ENCODE data around the gene AGR2. TPM values are rescaled to one million over a fixed set of nuclear protein-coding genes. Genes with fewer than 3 reads are reported as not detected.
"Not testable (repeated sequence)": the region's sequence is repeated elsewhere in the genome, so short reads cannot be mapped to it uniquely, and the experiment has no call there.

The AGR2 gene
- 1 to 10 TPM; 1.6 to 3.3 TPM for polyA plus RNA-seq

- Histone ChIP-seq H3K27ac (ENCODE audit: low read depth in 2 of 2, low read length in 1 of 2) (peak within 1 kb of the TSS; percentile 14 to 29), H3K9me3 (ENCODE audit: control insufficient read depth in 2 of 2, insufficient read depth in 1 of 2, low read depth in 1 of 2, low read length in 1 of 2) (no peaks in the 10 kb centered on the region), H3K27me3 (ENCODE audit: control insufficient read depth in 1 of 2, insufficient read depth in 2 of 2, low read length in 2 of 2) (no peaks in the 10 kb centered on the region), H3K36me3 (ENCODE audit: control insufficient read depth in 2 of 2, insufficient read depth in 2 of 2, low read length in 1 of 2) (no peaks in the 10 kb centered on the region), H3K4me3 (ENCODE audit: low read depth in 1 of 2, low read length in 2 of 2) (peak within 1 kb of the TSS in 1 of 2 donors; percentile 2), H3K4me1 (ENCODE audit: control insufficient read depth in 2 of 2, insufficient read depth in 2 of 2, low read length in 1 of 2) (no peaks in the 10 kb centered on the region)
- WGBS, 2 donors: 46 to 57% methylated on average over 13 of the region's 13 CpGs
These were observed at the start of gene AGR2 for GRCh38 chr7:16804674-16805439. AGR2 (minus strand) TSS chr7:16804999; CDS start chr7:16801796, 3,203 bp downstream.

GRCh38 chr7:16853189-16853588 lies 48.4 kb upstream of the AGR2 start:
- not testable (repeated sequence) for H3K9me3 ChIP-seq (ENCODE audit: control insufficient read depth in 2 of 2, insufficient read depth in 1 of 2, low read depth in 1 of 2, low read length in 1 of 2); H3K27me3 ChIP-seq (ENCODE audit: control insufficient read depth in 1 of 2, insufficient read depth in 2 of 2, low read length in 2 of 2); H3K4me1 ChIP-seq (ENCODE audit: control insufficient read depth in 2 of 2, insufficient read depth in 2 of 2, low read length in 1 of 2); H3K27ac ChIP-seq (ENCODE audit: low read depth in 2 of 2, low read length in 1 of 2); H3K4me3 ChIP-seq (ENCODE audit: low read depth in 1 of 2, low read length in 2 of 2); H3K36me3 ChIP-seq (ENCODE audit: control insufficient read depth in 2 of 2, insufficient read depth in 2 of 2, low read length in 1 of 2)
- WGBS, 2 donors: 95 to 99% methylated on average over 11 of the region's 11 CpGs

GRCh38 chr7:16851829-16852228 lies 47.0 kb upstream of the AGR2 start:
- Histone ChIP-seq H3K9me3 (ENCODE audit: control insufficient read depth in 2 of 2, insufficient read depth in 1 of 2, low read depth in 1 of 2, low read length in 1 of 2) (no peaks in the 10 kb centered on the region), H3K27me3 (ENCODE audit: control insufficient read depth in 1 of 2, insufficient read depth in 2 of 2, low read length in 2 of 2) (no peaks in the 10 kb centered on the region), H3K27ac (ENCODE audit: low read depth in 2 of 2, low read length in 1 of 2) (no peak overlapping the region), H3K4me3 (ENCODE audit: low read depth in 1 of 2, low read length in 2 of 2) (no peak overlapping the region), H3K4me1 (ENCODE audit: control insufficient read depth in 2 of 2, insufficient read depth in 2 of 2, low read length in 1 of 2) (no peaks in the 10 kb centered on the region), H3K36me3 (ENCODE audit: control insufficient read depth in 2 of 2, insufficient read depth in 2 of 2, low read length in 1 of 2) (no peaks in the 10 kb centered on the region)
- 44 to 46% methylated on average over 2 of the region's 2 CpGs for WGBS, 2 donors

GRCh38 chr7:16850614-16851466 lies 46.0 kb upstream of the AGR2 start:
- no peaks in the 10 kb centered on the region for H3K9me3 ChIP-seq (ENCODE audit: control insufficient read depth in 2 of 2, insufficient read depth in 1 of 2, low read depth in 1 of 2, low read length in 1 of 2)
- 82 to 89% methylated on average over 44 of the region's 44 CpGs for WGBS, 2 donors
- no peaks in the 10 kb centered on the region for H3K27me3 ChIP-seq (ENCODE audit: control insufficient read depth in 1 of 2, insufficient read depth in 2 of 2, low read length in 2 of 2)
- H3K4me3 ChIP-seq (ENCODE audit: low read depth in 1 of 2, low read length in 2 of 2): no peak overlapping the region
- H3K27ac ChIP-seq (ENCODE audit: low read depth in 2 of 2, low read length in 1 of 2): no peak overlapping the region
- H3K4me1 ChIP-seq (ENCODE audit: control insufficient read depth in 2 of 2, insufficient read depth in 2 of 2, low read length in 1 of 2): no peaks in the 10 kb centered on the region
- no peaks in the 10 kb centered on the region for H3K36me3 ChIP-seq (ENCODE audit: control insufficient read depth in 2 of 2, insufficient read depth in 2 of 2, low read length in 1 of 2)

- Histone ChIP-seq H3K27me3 (ENCODE audit: control insufficient read depth in 1 of 2, insufficient read depth in 2 of 2, low read length in 2 of 2) (no peaks in the 10 kb centered on the region), H3K27ac (ENCODE audit: low read depth in 2 of 2, low read length in 1 of 2) (no peak overlapping the region), H3K4me1 (ENCODE audit: control insufficient read depth in 2 of 2, insufficient read depth in 2 of 2, low read length in 1 of 2) (no peaks in the 10 kb centered on the region), H3K36me3 (ENCODE audit: control insufficient read depth in 2 of 2, insufficient read depth in 2 of 2, low read length in 1 of 2) (no peaks in the 10 kb centered on the region), H3K9me3 (ENCODE audit: control insufficient read depth in 2 of 2, insufficient read depth in 1 of 2, low read depth in 1 of 2, low read length in 1 of 2) (no peaks in the 10 kb centered on the region), H3K4me3 (ENCODE audit: low read depth in 1 of 2, low read length in 2 of 2) (no peak overlapping the region)
- 84 to 90% methylated on average over 12 of the region's 12 CpGs for WGBS, 2 donors
These were observed 44.7 kb upstream of the AGR2 start for GRCh38 chr7:16849296-16850148.

GRCh38 chr7:16847381-16847860 lies 42.6 kb upstream of the AGR2 start:
- no peak overlapping the region for H3K27ac ChIP-seq (ENCODE audit: low read depth in 2 of 2, low read length in 1 of 2)
- no peak overlapping the region for H3K4me3 ChIP-seq (ENCODE audit: low read depth in 1 of 2, low read length in 2 of 2)
- WGBS, 2 donors: 51 to 59% methylated on average over 6 of the region's 6 CpGs
- H3K9me3 ChIP-seq (ENCODE audit: control insufficient read depth in 2 of 2, insufficient read depth in 1 of 2, low read depth in 1 of 2, low read length in 1 of 2): no peaks in the 10 kb centered on the region
- H3K36me3 ChIP-seq (ENCODE audit: control insufficient read depth in 2 of 2, insufficient read depth in 2 of 2, low read length in 1 of 2): no peaks in the 10 kb centered on the region
- no peaks in the 10 kb centered on the region for H3K27me3 ChIP-seq (ENCODE audit: control insufficient read depth in 1 of 2, insufficient read depth in 2 of 2, low read length in 2 of 2)
- H3K4me1 ChIP-seq (ENCODE audit: control insufficient read depth in 2 of 2, insufficient read depth in 2 of 2, low read length in 1 of 2): no peaks in the 10 kb centered on the region

GRCh38 chr7:16846601-16847165 lies 41.9 kb upstream of the AGR2 start:
- no peak overlapping the region for H3K4me3 ChIP-seq (ENCODE audit: low read depth in 1 of 2, low read length in 2 of 2)
- no peaks in the 10 kb centered on the region for H3K9me3 ChIP-seq (ENCODE audit: control insufficient read depth in 2 of 2, insufficient read depth in 1 of 2, low read depth in 1 of 2, low read length in 1 of 2)
- H3K36me3 ChIP-seq (ENCODE audit: control insufficient read depth in 2 of 2, insufficient read depth in 2 of 2, low read length in 1 of 2): no peaks in the 10 kb centered on the region
- no peaks in the 10 kb centered on the region for H3K4me1 ChIP-seq (ENCODE audit: control insufficient read depth in 2 of 2, insufficient read depth in 2 of 2, low read length in 1 of 2)
- H3K27ac ChIP-seq (ENCODE audit: low read depth in 2 of 2, low read length in 1 of 2): no peak overlapping the region
- 33 to 51% methylated on average over 2 of the region's 2 CpGs for WGBS, 2 donors
- H3K27me3 ChIP-seq (ENCODE audit: control insufficient read depth in 1 of 2, insufficient read depth in 2 of 2, low read length in 2 of 2): no peaks in the 10 kb centered on the region

GRCh38 chr7:16845746-16846145 lies 40.9 kb upstream of the AGR2 start:
- Histone ChIP-seq H3K4me3 (ENCODE audit: low read depth in 1 of 2, low read length in 2 of 2) (no peak overlapping the region), H3K9me3 (ENCODE audit: control insufficient read depth in 2 of 2, insufficient read depth in 1 of 2, low read depth in 1 of 2, low read length in 1 of 2) (no peaks in the 10 kb centered on the region), H3K4me1 (ENCODE audit: control insufficient read depth in 2 of 2, insufficient read depth in 2 of 2, low read length in 1 of 2) (no peaks in the 10 kb centered on the region), H3K36me3 (ENCODE audit: control insufficient read depth in 2 of 2, insufficient read depth in 2 of 2, low read length in 1 of 2) (no peaks in the 10 kb centered on the region), H3K27me3 (ENCODE audit: control insufficient read depth in 1 of 2, insufficient read depth in 2 of 2, low read length in 2 of 2) (no peaks in the 10 kb centered on the region), H3K27ac (ENCODE audit: low read depth in 2 of 2, low read length in 1 of 2) (no peak overlapping the region)

- no peaks in the 10 kb centered on the region for H3K27me3 ChIP-seq (ENCODE audit: control insufficient read depth in 1 of 2, insufficient read depth in 2 of 2, low read length in 2 of 2)
- no peak overlapping the region for H3K4me3 ChIP-seq (ENCODE audit: low read depth in 1 of 2, low read length in 2 of 2)
- H3K27ac ChIP-seq (ENCODE audit: low read depth in 2 of 2, low read length in 1 of 2): no peak overlapping the region
- 86 to 90% methylated on average over 4 of the region's 4 CpGs for WGBS, 2 donors
- H3K9me3 ChIP-seq (ENCODE audit: control insufficient read depth in 2 of 2, insufficient read depth in 1 of 2, low read depth in 1 of 2, low read length in 1 of 2): no peaks in the 10 kb centered on the region
- H3K4me1 ChIP-seq (ENCODE audit: control insufficient read depth in 2 of 2, insufficient read depth in 2 of 2, low read length in 1 of 2): no peaks in the 10 kb centered on the region
- H3K36me3 ChIP-seq (ENCODE audit: control insufficient read depth in 2 of 2, insufficient read depth in 2 of 2, low read length in 1 of 2): no peaks in the 10 kb centered on the region
These were observed 36.9 kb upstream of the AGR2 start for GRCh38 chr7:16841681-16842080.

Data from esophagus (tissue), 2 donors.